Right cardiac atrium (tissue), 5 donors: ENCODE measurements around the gene CMTM7. TPM values are rescaled to one million over a fixed set of nuclear protein-coding genes. Genes with fewer than 3 reads are reported as not detected.

Experiments
- polyA plus RNA-seq: library from polyadenylated mRNA; stranded (reverse); fragments of 200-250 nt; gene quantifications from one replicate; pipeline ENCODE4 v1.2.3, GENCODE V29; 2013
- total RNA-seq, 4 donors: library from RNA; stranded (reverse); fragmentation: NEBNext Ultra II Directional; extraction: Animal tissue kit (Norgen Biotek cat#: 25700); gene quantifications; one replicate each; pipeline ENCODE4 v1.2.1, GENCODE V29; 2021
- donor health status: healthy with polysubstance abuse.
- donor health status: DM: no; HTN: yes; CAD: no.
- donor health status: DM: no; HTN: no; CAD: no.
- donor health status: DM: no; HTN: yes; CAD: no; lungs with severe emphysema.
- donor health status: DM: yes; HTN: yes; CAD: no.

CMTM7 gene
- total and polyA plus RNA-seq, 5 donors, result 4.8 to 8.4 (median 6.7) TPM

Other genes with a start within 250 kb of the CMTM7 start
- gene CMTM8, start 153.2 kb upstream of the CMTM7 start, total RNA-seq, result 1 to 10 TPM; 4.6 to 6.2 (median 5.2) TPM
- 7.1 TPM for gene CMTM8, start 153.2 kb upstream of the CMTM7 start, polyA plus RNA-seq
- 10 to 100 TPM; 13.2 to 21.6 (median 15.1) TPM for gene CMTM6, start 111.0 kb downstream of the CMTM7 start, total RNA-seq
- 10.6 TPM for gene CMTM6, start 111.0 kb downstream of the CMTM7 start, polyA plus RNA-seq
- gene DYNC1LI1, start 179.0 kb downstream of the CMTM7 start, total RNA-seq, result 10 to 100 TPM; 41.2 to 48.5 (median 46.1) TPM
- gene DYNC1LI1, start 179.0 kb downstream of the CMTM7 start, polyA plus RNA-seq, result 42.6 TPM